ENCODE results near the gene UNG. TPM values are rescaled to one million over a fixed set of nuclear protein-coding genes. Genes with fewer than 3 reads are reported as not detected.

Gene UNG
- total RNA-seq, 2 experiments from 2014 or later = 3.3 to 3.6 TPM

DNA sequence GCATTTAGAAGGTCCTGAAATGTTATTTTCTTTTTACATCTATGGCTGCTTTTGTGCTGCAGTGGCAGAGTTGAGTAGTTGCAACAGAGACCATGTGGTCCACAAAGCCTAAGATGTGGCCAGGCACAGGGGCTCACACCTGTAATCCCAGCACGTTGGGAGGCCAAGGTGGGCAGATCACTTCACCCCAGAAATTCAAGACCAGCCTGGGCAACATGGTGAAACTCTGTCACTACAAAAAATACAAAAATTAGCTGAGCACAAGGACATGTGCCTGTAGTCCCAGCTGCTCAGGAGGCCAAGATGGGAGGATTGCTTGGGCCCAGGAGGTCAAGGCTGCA is 31.6 kb upstream of the UNG start:
- Mint-ChIP-seq H3K27me3 (no peaks in the 10 kb centered on the region), H3K27ac (no peak overlapping the region), H3K36me3 (ENCODE audit: low read depth) (peaks cover 51% of the 10 kb centered on the region), H3K4me1 (ENCODE audit: low read depth) (peaks cover 5% of the 10 kb centered on the region), H3K4me3 (no peak overlapping the region), H3K9me3 (no peaks in the 10 kb centered on the region)
- Histone ChIP-seq H3K4me1 (ENCODE audit: insufficient read depth, low read length) (no peaks in the 10 kb centered on the region), H3K4me3 (ENCODE audit: low read length) (no peak overlapping the region), H3K9me3 (ENCODE audit: control insufficient read depth in 1 of 2, insufficient read depth in 1 of 2, low read length in 2 of 2) (no peaks in the 10 kb centered on the region), H3K27ac (ENCODE audit: low read depth in 1 of 2, low read length in 2 of 2) (no peak overlapping the region), H3K27me3 (ENCODE audit: control insufficient read depth in 1 of 2, insufficient read depth in 2 of 2, low read length in 2 of 2) (no peaks in the 10 kb centered on the region), H3K36me3 (ENCODE audit: insufficient read depth, low read length) (peaks cover 31% of the 10 kb centered on the region)
- ChIA-PET POLR2A (no interaction called here), CTCF (no interaction called here)
- no peak for DNase-seq
- TF ChIP-seq, protein P1, sequence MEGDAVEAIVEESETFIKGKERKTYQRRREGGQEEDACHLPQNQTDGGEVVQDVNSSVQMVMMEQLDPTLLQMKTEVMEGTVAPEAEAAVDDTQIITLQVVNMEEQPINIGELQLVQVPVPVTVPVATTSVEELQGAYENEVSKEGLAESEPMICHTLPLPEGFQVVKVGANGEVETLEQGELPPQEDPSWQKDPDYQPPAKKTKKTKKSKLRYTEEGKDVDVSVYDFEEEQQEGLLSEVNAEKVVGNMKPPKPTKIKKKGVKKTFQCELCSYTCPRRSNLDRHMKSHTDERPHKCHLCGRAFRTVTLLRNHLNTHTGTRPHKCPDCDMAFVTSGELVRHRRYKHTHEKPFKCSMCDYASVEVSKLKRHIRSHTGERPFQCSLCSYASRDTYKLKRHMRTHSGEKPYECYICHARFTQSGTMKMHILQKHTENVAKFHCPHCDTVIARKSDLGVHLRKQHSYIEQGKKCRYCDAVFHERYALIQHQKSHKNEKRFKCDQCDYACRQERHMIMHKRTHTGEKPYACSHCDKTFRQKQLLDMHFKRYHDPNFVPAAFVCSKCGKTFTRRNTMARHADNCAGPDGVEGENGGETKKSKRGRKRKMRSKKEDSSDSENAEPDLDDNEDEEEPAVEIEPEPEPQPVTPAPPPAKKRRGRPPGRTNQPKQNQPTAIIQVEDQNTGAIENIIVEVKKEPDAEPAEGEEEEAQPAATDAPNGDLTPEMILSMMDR (IDR thresholded peaks at IDR 0.05) = no peak
- intact Hi-C loops (cut with DNase I, micrococcal nuclease) = no loop called here
- ATAC-seq (ENCODE audit: poor library complexity) = no peak

- H3K36me3 ChIP-seq (ENCODE audit: insufficient read depth, low read length) = peaks cover 54% of the 10 kb centered on the region
- no peaks in the 10 kb centered on the region for H3K9me3 ChIP-seq (ENCODE audit: control insufficient read depth in 1 of 2, insufficient read depth in 1 of 2, low read length in 2 of 2)
- no peak overlapping the region for H3K4me3 ChIP-seq (ENCODE audit: low read length)
- intact Hi-C loops (cut with DNase I, micrococcal nuclease) = no loop called here
- TF ChIP-seq, protein P1 (IDR thresholded peaks at IDR 0.05) = no peak
- Mint-ChIP-seq H3K27me3 (no peaks in the 10 kb centered on the region), H3K9me3 (no peaks in the 10 kb centered on the region), H3K4me1 (ENCODE audit: low read depth) (no peaks in the 10 kb centered on the region), H3K4me3 (no peak overlapping the region), H3K27ac (no peak overlapping the region), H3K36me3 (ENCODE audit: low read depth) (peaks cover 80% of the 10 kb centered on the region)
- ChIA-PET POLR2A (interaction anchor here (1.1 kb wide), 1 partner anchor 18 kb away, joined by 3 read pairs; no protein-coding TSS in a partner anchor), CTCF (interaction anchor here (2.4 kb wide), 1 partner anchor 23 kb away, joined by 7 read pairs; the partner anchor contains the start of gene ALKBH2)
- no peak overlapping the region for H3K27ac ChIP-seq (ENCODE audit: low read depth in 1 of 2, low read length in 2 of 2)
- DNase-seq (no peak), ATAC-seq (ENCODE audit: poor library complexity) (no peak)
- H3K27me3 ChIP-seq (ENCODE audit: control insufficient read depth in 1 of 2, insufficient read depth in 2 of 2, low read length in 2 of 2) = no peaks in the 10 kb centered on the region
- no peaks in the 10 kb centered on the region for H3K4me1 ChIP-seq (ENCODE audit: insufficient read depth, low read length)
Observed at GRCh38 chr12:109069307-109070271, 27.8 kb upstream of the UNG start.

DNA sequence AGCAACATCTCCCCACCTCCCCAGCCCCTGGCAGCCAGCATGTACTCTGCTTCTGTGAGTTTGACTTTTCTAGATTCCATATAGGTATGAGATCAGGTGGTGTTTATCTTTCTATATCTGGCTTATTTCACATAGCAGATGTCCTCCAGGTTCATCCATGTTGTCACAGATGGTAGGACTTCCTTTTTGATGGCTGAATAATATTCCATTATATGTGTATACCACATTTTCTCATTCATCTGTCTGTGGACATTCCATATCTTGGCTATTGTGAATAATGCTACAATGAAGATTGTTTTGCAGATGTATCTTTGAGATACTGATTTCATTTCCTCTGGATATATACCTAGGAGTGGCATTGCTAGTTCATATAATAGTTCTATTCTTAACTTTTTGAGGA is 22.5 kb upstream of the UNG start:
- no peak for ATAC-seq (ENCODE audit: poor library complexity)
- H3K27ac Mint-ChIP-seq = no peak overlapping the region
- Histone ChIP-seq H3K4me3 (ENCODE audit: low read length) (no peak overlapping the region), H3K27ac (ENCODE audit: low read depth in 1 of 2, low read length in 2 of 2) (no peak overlapping the region), H3K9me3 (ENCODE audit: control insufficient read depth in 1 of 2, insufficient read depth in 1 of 2, low read length in 2 of 2) (peaks cover 6 to 7% of the 10 kb centered on the region in 2 experiments), H3K36me3 (ENCODE audit: insufficient read depth, low read length) (peaks cover 46% of the 10 kb centered on the region), H3K4me1 (ENCODE audit: insufficient read depth, low read length) (no peaks in the 10 kb centered on the region), H3K27me3 (ENCODE audit: control insufficient read depth in 1 of 2, insufficient read depth in 2 of 2, low read length in 2 of 2) (no peaks in the 10 kb centered on the region)
- no peaks in the 10 kb centered on the region for H3K4me1 Mint-ChIP-seq (ENCODE audit: low read depth)
- no peaks in the 10 kb centered on the region for H3K27me3 Mint-ChIP-seq
- intact Hi-C loops (cut with DNase I, micrococcal nuclease) = no loop called here
- CTCF ChIA-PET = no interaction called here
- TF ChIP-seq, protein P1 (IDR thresholded peaks at IDR 0.05) = no peak
- no peak overlapping the region for H3K4me3 Mint-ChIP-seq
- POLR2A ChIA-PET = no interaction called here
- DNase-seq = no peak
- H3K36me3 Mint-ChIP-seq (ENCODE audit: low read depth) = peaks cover 93% of the 10 kb centered on the region
- peaks cover 8% of the 10 kb centered on the region for H3K9me3 Mint-ChIP-seq
